Measurements from ENCODE around the gene MICAL3.
A peak's percentile ranks its signal among the peaks of the same experiment; 100 is the strongest.

MICAL3 gene

DNA sequence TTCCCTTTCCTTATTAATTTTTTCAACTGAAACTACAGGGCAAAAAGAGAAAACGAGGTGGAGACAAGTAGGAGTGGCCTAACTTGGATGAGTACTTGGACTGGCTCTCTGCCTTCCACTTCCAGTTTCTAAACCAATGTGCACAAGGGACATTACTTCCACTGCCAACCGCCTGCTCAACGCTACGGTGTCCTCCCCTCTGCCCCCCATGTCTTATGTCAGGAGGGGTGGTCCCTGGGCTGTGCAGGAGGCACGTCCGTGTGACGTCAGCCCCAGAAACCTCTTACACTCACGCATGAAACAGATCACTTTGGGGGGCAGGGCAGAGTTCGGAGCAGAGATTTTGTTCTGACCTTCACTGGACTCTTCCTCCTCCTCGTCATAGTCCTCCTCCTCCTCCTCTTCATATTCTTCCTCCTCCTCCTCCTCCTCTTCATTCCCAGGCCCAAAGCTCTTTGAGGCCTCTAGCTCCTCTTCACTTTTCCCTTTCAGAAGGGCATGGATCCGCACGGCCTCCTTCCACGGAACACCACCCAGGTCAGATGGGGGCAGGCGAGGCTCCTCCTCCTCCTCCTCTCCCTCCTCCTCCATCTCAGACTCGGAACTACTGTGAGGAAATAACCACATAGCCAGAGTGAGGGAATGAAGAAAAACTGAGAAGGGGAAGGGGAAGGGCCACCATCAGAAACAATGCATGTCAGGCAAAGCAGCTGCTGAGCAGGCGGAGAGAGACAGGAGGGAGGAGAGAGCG, 192.7 kb downstream of the MICAL3 start:
- no peak for DNase-seq

DNA sequence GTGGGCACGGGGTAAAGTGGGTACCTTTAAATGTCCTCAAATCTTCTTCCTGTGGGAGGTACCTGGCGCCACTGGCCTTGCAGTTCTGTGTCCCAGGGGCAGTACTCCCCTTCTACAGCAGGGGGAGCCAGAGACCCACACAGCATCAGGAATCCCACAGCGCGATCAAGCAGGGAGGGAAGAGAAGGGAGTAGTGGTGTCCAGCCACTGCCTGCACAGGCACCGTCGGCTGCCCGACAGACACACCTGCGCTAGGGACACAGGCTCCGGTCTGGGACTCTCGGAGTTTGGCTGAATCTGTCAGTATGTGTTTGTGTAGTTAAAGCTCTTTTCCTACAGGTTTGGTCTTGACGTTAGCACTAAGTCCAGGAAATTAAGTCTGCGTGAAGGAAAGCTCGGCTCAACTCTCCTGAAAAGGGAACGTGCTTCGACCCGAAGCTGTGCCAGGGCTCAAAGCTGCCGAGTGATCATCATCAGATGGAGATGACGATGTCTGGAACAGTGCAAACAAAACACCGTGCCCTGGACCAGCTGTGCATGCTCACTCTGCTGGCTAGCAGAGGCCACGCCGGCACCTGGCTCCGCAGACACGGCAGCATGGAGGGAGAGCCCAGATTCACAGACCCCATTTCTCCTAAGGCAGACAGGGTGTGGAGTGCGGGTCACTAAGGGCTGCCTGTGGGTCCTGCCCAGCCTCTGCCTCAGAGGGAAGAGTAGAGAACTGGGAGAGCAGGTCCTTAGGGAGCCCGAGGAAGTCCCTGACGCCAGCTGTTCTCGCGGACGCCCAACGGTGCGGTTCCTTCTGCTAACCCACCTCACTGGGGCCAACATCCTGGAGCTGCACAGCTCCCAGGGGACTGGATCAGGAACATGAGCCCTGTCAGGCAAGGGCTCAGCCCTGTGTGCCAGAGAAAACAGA, 194.1 kb downstream of the MICAL3 start:
- DNase-seq = peak; percentile 72 to 76

DNA sequence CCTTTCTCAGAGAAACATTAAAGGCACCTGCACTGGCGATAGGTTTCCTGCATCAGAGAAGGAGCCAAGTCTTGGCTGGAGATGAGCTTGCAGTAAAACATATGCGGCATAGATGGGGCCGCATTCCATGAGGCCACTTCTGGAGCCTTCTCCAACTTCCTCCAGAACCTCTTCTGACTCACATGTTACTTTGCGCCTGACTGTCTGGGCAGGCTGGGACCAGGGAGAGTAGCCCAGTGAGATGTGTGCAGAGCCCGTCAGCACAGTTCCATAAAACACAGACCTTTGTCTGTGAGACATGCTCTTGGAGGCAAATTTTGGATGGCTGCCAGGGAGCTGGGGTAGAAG, 194.7 kb downstream of the MICAL3 start:
- DNase-seq = no peak

DNA sequence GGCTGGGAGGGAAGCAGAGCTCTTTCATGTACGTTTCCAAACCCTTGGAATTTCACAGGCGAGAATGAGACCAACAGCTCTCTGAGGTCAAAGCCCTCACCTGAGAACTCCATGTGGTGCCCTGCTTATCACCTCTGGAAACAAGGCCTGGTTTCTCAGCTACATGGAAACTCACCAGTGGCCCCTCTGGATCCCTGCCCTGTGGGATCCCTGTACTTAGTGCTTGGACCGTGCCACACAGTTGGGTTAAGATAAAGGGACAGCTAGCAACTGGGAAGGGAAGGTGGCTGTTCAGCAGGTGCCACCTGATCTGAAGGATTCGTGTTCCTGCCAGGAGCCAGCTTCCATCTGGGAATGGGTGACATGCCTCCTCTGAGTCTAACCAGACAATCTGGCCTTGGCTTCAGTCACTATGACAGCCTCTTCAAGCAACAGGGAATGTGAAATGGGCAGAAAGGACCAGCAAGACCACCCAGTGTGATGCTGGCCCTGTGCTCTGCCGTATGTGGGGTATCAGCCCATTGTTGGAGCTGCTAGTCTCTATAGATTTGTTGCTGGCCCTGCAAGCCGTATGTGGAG, 195.8 kb downstream of the MICAL3 start:
- no peak for DNase-seq

DNA sequence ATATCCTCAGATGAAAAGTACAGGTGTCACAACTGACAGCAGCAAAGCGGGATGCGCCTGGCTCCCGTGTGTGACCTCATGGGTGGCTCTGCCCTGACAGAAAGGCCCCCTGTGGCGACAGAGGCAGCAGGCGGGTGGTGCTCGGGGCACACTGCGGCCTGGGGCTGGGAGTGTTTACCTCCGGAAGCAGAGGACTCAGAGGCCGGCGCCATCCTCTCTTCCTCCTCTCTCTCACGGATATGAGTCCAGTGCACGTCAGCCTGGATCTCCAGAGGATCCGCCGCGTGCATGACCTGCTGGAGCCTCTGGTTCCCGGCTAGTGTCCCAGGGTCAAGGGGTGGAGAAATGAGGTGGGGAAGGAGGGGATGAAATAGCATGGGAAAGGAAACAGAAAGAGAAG, 196.9 kb downstream of the MICAL3 start:
- no peak for DNase-seq

- DNase-seq = no peak
These were observed 198.3 kb downstream of the MICAL3 start for GRCh38 chr22:17825876-17826550.

GRCh38 chr22:17824457-17824856, 199.9 kb downstream of the MICAL3 start:
- DNase-seq = no peak

DNA sequence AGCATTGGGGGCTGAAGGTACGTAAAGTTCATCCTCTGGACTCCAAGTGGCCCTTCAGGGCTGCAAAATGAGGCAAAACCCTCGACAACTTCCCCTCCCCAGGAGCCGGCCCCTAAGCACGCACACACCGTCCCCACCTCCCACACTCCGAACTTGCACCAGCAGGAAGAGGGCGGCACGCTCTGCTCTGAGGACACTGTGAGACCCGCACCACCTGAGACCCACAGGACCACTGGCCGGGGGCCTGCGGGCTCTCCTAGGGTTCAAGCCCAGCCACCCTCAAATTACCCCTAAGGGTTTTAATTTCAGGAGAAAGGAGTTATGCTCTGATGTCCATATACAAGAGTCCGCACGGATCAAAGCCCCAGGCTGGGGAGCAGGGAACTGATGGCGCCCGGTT, 200.4 kb downstream of the MICAL3 start:
- DNase-seq = no peak

DNA sequence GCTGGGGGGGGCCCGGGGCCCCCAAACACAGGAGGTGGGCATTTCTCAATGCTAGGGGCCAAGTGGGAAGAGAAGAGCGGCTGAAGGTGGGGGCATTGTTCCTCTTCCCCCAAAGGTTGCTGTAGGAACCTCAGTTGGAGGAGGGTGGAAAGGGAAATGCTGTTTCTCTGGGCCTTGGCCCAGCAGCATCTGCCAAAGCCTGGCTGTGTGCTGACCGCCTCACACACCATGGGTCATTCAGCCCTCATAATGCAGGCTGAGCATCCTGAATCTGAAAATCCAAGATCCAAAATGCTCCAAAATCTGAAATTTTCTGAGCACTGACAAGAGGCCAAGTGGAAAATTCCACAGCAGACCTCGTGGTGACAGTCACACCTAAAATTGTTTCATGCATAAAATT, 201.1 kb downstream of the MICAL3 start:
- DNase-seq = no peak

GRCh38 chr22:17822087-17822486, 202.3 kb downstream of the MICAL3 start:
- DNase-seq = no peak

DNA sequence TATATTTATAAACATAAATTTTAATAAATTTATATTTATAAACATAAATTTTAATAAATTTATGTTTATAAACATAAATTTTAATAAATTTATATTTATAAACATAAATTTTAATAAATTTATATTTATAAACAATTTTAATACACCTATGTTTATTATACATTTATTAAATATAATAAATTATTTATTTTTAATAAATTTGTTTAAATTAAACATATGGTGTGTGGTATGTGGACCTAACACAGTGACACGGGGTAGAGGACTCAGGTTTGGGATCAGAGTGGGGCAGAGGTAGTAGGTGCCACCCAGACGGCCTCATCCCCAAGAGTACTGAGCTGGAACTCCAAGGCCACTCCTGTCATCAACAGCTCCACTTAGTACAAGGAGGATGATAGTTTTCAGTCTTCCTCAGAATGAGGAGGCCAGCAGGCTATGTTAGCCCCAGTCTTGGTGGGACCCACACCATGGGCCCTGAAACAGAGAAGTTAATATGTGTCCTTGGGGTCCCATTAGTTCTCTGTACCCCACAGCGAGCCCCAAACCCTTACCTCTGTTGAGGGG, 203.4 kb downstream of the MICAL3 start:
- DNase-seq = no peak

- no peak for DNase-seq
These were observed 205.7 kb downstream of the MICAL3 start for GRCh38 chr22:17818649-17819048.

DNA sequence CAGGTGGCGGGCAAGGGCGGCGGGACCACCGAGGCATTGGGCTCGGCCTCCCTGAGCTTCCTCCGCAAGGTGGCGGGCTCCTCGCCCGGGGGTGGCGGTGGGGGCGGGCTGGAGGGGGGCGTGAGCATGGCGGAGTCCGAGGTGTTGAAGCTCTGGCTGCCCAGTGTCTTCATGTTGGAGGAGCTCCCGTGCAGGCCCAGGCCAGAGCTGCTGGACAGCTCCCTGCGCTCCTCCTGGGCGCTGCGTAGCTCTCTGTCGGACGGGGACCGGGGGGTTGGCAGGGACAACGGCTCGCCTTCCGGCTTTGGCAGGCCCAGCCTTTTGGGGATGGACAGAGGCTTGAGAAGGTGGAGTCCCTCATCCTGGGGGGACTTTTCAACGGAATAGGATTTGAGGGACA, 206.2 kb downstream of the MICAL3 start:
- no peak for DNase-seq

DNA sequence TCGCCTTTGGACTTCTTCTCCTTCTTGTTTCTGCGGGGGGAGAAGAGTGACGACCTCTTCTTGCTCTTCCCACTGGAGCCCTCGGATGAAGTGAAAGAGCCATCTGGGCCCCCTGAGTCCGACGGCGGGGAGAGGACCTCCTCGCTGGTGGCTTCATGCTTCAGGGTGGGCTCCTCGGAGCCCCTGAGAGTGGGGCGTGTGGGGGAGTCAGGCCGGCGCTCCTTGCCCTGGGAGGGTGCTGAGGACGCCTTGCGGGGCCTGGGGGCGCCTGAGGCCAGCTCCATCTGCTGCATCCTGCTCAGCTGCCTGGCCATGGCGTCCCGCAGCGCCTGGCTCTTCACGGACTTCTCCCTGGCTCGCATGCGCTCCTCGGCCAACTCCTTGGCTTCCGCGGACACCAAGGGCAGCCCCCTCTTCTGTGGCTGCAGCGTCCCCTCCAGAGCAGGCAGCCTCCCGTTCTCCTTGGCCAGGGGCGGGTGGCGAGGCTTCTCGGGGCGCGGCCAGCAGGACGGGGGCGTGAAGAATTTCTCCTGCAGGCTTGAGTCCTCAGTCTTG, 206.8 kb downstream of the MICAL3 start:
- DNase-seq = no peak

DNA sequence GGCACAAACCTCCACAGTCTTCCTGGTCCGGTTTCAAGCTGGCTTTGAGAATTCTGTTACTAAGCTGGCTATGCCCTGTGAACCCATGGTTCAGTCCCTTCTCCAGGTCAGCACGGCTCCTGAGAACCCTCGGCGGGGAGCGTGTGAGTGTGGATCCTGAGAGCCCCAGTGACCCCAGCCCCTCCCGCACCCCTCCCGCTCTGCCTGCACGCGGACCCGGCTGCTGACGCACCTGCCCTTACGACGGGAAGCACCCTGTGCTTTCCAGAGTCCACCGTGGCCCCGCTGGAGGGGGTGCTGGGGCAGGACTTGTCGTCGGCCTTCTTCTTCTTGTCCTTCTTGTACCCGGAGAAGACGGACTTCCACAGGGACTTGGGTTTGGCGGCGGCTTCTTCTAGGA, 207.3 kb downstream of the MICAL3 start:
- no peak for DNase-seq

DNA sequence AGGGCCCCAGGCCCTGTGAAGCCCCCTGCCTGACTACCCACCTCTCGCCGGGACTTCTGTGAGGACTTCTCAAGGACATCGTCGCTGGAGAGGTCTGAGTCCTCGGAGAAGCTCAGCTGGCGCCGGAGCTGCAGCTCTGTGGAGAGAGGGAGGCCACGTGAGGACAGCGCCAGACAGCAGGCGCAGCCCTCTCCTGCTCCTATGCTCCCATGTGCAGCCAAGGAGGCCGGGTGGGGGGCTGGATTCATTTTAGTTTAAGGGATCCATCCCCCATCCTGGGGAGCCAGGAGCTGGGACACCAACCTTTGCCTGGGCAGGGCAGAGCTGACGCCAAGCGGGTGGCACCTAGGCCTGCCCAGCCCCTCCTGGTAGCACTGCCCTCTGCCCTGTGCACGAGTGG, 207.7 kb downstream of the MICAL3 start:
- no peak for DNase-seq

- DNase-seq = no peak
These were observed 208.6 kb downstream of the MICAL3 start for GRCh38 chr22:17815703-17816254.

GRCh38 chr22:17814830-17815229, 209.5 kb downstream of the MICAL3 start:
- DNase-seq = no peak

GRCh38 chr22:17814084-17814483, 210.3 kb downstream of the MICAL3 start:
- no peak for DNase-seq

DNA sequence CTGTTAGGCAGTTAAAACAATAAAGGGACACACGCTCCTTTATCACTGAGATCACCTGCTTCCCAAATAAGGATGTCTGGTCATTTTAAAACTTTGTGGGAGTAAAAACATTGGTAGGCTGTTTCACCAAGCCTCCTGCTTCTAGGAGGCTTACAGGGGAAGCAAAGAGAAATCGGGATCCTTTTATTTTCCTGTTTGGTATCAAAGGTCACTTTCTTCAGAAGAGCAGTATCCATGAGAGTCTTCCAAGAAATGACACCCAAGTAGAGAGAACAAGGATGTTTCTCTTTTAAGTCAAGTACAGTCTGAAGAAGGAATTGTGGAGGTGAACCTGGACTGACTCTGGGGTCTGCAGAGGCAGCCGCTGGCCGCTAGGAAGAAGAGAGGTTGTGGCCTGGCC, 213.2 kb downstream of the MICAL3 start:
- DNase-seq = no peak

GRCh38 chr22:17810570-17811116, 213.7 kb downstream of the MICAL3 start:
- DNase-seq = no peak
